ENCODE data around the gene HDAC5.

GRCh38 chr17:44070455-44071197 is 52.8 kb downstream of the HDAC5 start, which contains the start of gene G6PC3:
- TF ChIP-seq CTCF (IDR thresholded peaks at IDR 0.05) (peak in 2 of 5 experiments; percentile 8 to 22), POLR2A (IDR thresholded peaks at IDR 0.05) (peak; percentile 75), POLR2AphosphoS5 (IDR thresholded peaks at IDR 0.05) (peak; percentile 88 to 95 (median 94)), EP300 (IDR thresholded peaks at IDR 0.05; ENCODE audit: low read depth) (no peak)

Measured in transverse colon (tissue), 4 donors.